DOHH2 (cell line): ENCODE data around the gene FAM50A.

Source experiments
- H3F3A ChIP-seq: fragments of 200-600 bp; sonication (generic), shearing (Covaris generic); 2 replicates; pipeline ENCODE4 v1.6.0; 2016; ENCODE audit warnings: antibody characterized with exemption, mild to moderate bottlenecking; ENCODE audit not compliant: control insufficient read depth, insufficient read depth
- H3K27ac ChIP-seq: fragments of 200-600 bp; sonication (generic); 2 replicates; pipeline ENCODE4 v1.5.1; 2014; ENCODE audit warnings: low read depth, mild to moderate bottlenecking, low read length, moderate library complexity
- H3K27me3 ChIP-seq: fragments of 200-600 bp; sonication (generic); 2 replicates; pipeline ENCODE4 v1.6.1; 2014; ENCODE audit warnings: mild to moderate bottlenecking, low read length, mixed read lengths; ENCODE audit not compliant: control insufficient read depth
- H3K36me3 ChIP-seq: fragments of 200-600 bp; sonication (generic); 2 replicates; pipeline ENCODE4 v1.6.1; 2014; ENCODE audit warnings: mild to moderate bottlenecking, low read length, moderate library complexity, mixed read lengths; ENCODE audit not compliant: control insufficient read depth
- H3K4me1 ChIP-seq: fragments of 200-600 bp; sonication (generic); 2 replicates; pipeline ENCODE4 v1.6.1; 2014; ENCODE audit warnings: mild to moderate bottlenecking, low read length, mixed read lengths; ENCODE audit not compliant: control insufficient read depth
- H3K4me2 ChIP-seq: fragments of 200-600 bp; sonication (generic); 2 replicates; pipeline ENCODE4 v1.6.0; 2014; ENCODE audit warnings: mild to moderate bottlenecking, low read length, moderate library complexity
- H3K4me3 ChIP-seq: fragments of 200-600 bp; sonication (generic); 2 replicates; pipeline ENCODE4 v1.5.1; 2014; ENCODE audit warnings: mild to moderate bottlenecking, low read length, mixed read lengths
- H3K79me2 ChIP-seq: fragments of 200-600 bp; sonication (generic); 2 replicates; pipeline ENCODE4 v1.6.1; 2014; ENCODE audit warnings: mild to moderate bottlenecking, low read length, mixed read lengths; ENCODE audit not compliant: control insufficient read depth
- H3K9me2 ChIP-seq: fragments of 200-600 bp; sonication (generic); replicated peaks from 2 replicates; pipeline ENCODE4 v1.6.1; 2014; ENCODE audit warnings: mild to moderate bottlenecking, low read length, mixed read lengths; ENCODE audit not compliant: control insufficient read depth
- H3K9me3 ChIP-seq: fragments of 200-600 bp; sonication (generic); 2 replicates; pipeline ENCODE4 v1.6.1; 2014; ENCODE audit warnings: antibody characterized with exemption, low read length, mixed read lengths; ENCODE audit not compliant: control insufficient read depth, insufficient read depth
- H4K20me1 ChIP-seq: fragments of 200-600 bp; sonication (generic); 2 replicates; pipeline ENCODE4 v1.6.0; 2014; ENCODE audit warnings: low read depth, mild to moderate bottlenecking, antibody characterized with exemption, low read length, moderate library complexity; ENCODE audit not compliant: control insufficient read depth, insufficient read depth
- EZH2phosphoT487 ChIP-seq: fragments of 200-600 bp; sonication (generic); IDR thresholded peaks from 2 replicates; pipeline ENCODE4 v1.6.1; 2017; ENCODE audit warnings: borderline replicate concordance, mild to moderate bottlenecking, antibody characterized with exemption, low read length, moderate library complexity, mixed read lengths
- TF ChIP-seq, protein P1 (sequence below): fragments of 200-600 bp; sonication (generic); IDR thresholded peaks from one replicate; pipeline ENCODE4 v1.5.1; 2014; ENCODE audit warnings: antibody characterized with exemption, mild to moderate bottlenecking, low read depth, low read length; ENCODE audit not compliant: poor library complexity, severe bottlenecking

Gene FAM50A

GRCh38 chrX:154434394-154435168 is 9.4 kb upstream of the FAM50A start:
- TF ChIP-seq, protein P1, sequence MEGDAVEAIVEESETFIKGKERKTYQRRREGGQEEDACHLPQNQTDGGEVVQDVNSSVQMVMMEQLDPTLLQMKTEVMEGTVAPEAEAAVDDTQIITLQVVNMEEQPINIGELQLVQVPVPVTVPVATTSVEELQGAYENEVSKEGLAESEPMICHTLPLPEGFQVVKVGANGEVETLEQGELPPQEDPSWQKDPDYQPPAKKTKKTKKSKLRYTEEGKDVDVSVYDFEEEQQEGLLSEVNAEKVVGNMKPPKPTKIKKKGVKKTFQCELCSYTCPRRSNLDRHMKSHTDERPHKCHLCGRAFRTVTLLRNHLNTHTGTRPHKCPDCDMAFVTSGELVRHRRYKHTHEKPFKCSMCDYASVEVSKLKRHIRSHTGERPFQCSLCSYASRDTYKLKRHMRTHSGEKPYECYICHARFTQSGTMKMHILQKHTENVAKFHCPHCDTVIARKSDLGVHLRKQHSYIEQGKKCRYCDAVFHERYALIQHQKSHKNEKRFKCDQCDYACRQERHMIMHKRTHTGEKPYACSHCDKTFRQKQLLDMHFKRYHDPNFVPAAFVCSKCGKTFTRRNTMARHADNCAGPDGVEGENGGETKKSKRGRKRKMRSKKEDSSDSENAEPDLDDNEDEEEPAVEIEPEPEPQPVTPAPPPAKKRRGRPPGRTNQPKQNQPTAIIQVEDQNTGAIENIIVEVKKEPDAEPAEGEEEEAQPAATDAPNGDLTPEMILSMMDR: no peak
- no peak for TF ChIP-seq EZH2phosphoT487
- Histone ChIP-seq H3K4me3 (no peak overlapping the region), H4K20me1 (no peaks in the 10 kb centered on the region), H3K79me2 (peaks cover 32% of the 10 kb centered on the region), H3K9me2 (no peaks in the 10 kb centered on the region), H3F3A (no peaks in the 10 kb centered on the region), H3K4me1 (peaks cover 15% of the 10 kb centered on the region), H3K27ac (no peak overlapping the region), H3K4me2 (no peak overlapping the region), H3K9me3 (no peaks in the 10 kb centered on the region), H3K27me3 (no peaks in the 10 kb centered on the region), H3K36me3 (peaks cover 4% of the 10 kb centered on the region; the same call in 1 of the 2 replicates)

DNA sequence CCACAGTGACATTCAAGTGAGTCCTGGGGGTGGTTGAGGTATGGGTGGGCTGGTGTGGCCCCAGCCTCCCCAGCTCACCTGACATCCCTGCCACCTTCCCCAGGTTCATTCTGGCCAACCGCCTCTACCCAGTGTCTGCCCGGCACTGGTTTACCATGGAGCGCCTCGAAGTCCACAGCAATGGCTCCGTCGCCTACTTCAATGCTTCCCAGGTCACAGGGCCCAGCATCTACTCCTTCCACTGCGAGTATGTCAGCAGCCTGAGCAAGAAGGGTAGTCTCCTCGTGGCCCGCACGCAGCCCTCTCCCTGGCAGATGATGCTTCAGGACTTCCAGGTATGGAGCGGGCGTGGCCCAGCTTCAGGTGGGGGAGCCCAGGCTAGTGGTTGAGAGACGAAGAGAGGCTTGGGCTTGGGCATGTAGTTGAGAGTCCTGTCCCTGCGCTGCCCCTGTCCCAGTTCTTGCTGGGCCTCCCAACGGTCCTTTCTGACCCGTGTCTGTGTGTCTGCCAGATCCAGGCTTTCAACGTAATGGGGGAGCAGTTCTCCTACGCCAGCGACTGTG is 8.7 kb upstream of the FAM50A start:
- no peak for TF ChIP-seq EZH2phosphoT487
- TF ChIP-seq, protein P1: no peak
- no peak overlapping the region for H3K27ac ChIP-seq
- H3K9me3 ChIP-seq: no peaks in the 10 kb centered on the region
- H4K20me1 ChIP-seq: no peaks in the 10 kb centered on the region
- H3K4me2 ChIP-seq: no peak overlapping the region
- H3K79me2 ChIP-seq: peaks cover 28% of the 10 kb centered on the region
- H3K4me3 ChIP-seq: no peak overlapping the region
- H3K36me3 ChIP-seq: peaks cover 10% of the 10 kb centered on the region
- H3K4me1 ChIP-seq: peaks cover 12% of the 10 kb centered on the region
- no peaks in the 10 kb centered on the region for H3K27me3 ChIP-seq
- no peaks in the 10 kb centered on the region for H3K9me2 ChIP-seq
- no peaks in the 10 kb centered on the region for H3F3A ChIP-seq

DNA sequence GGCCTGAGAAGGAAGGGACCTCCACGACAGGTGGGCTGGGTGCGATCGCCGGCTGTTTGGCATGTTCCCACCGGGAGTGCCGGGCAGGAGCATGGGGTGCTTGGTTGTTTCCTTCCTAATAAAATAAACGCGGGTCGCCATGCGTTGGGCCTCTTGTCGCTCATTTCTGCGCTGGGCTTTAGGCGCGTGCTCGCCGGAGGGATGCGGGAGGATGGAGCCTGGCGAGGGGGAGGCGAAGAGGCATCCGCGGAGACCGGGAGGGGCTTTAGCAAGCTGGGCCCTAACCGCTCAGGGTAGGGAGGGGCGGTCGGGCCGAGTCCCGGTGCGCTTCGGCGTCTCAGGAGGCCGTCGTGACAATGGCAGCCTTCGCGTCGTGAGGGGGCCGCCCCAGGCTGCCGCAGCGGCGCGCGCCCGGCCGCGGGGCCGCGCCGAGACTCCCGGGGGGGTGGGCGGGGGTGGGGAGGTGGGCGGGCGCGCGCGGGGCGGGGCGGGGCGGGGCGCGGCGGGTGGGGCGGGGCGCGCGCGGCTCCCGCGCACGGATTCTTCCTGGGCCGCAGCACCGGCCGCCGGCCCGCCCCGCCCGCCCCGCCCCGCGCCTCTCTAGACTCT is 7.5 kb upstream of the FAM50A start:
- Histone ChIP-seq H3F3A (no peaks in the 10 kb centered on the region), H3K9me2 (no peaks in the 10 kb centered on the region), H3K4me3 (peak overlapping the region; percentile 80), H3K27me3 (no peaks in the 10 kb centered on the region), H4K20me1 (no peaks in the 10 kb centered on the region), H3K9me3 (no peaks in the 10 kb centered on the region), H3K27ac (no peak overlapping the region), H3K4me1 (peaks cover 12% of the 10 kb centered on the region), H3K79me2 (peaks cover 23% of the 10 kb centered on the region), H3K36me3 (peaks cover 10% of the 10 kb centered on the region), H3K4me2 (peak overlapping the region; percentile 83)
- TF ChIP-seq EZH2phosphoT487: no peak
- TF ChIP-seq, protein P1: no peak
